ENCODE results near the gene ZNF516.

GRCh38 chr18:76397631-76398030 lies 97.4 kb downstream of the ZNF516 start:
- TF ChIP-seq CTCF (IDR thresholded peaks at IDR 0.05) (no peak), POLR2A (IDR thresholded peaks at IDR 0.05) (no peak), EP300 (IDR thresholded peaks at IDR 0.05) (no peak), POLR2AphosphoS5 (IDR thresholded peaks at IDR 0.05) (no peak)
